ENCODE data around the gene THAP2. TPM values are rescaled to one million over a fixed set of nuclear protein-coding genes. Genes with fewer than 3 reads are reported as not detected.

The THAP2 gene
- total and polyA plus RNA-seq, 2 experiments from 2014 or later = 4.7 to 16.5 TPM

GRCh38 chr12:71726548-71726947 lies 62.4 kb downstream of the THAP2 start:
- H3K9me3 Mint-ChIP-seq = no peaks in the 10 kb centered on the region
- no peaks in the 10 kb centered on the region for H3K27me3 Mint-ChIP-seq (ENCODE audit: insufficient read depth, low read depth, poor library complexity)
- no peak for TF ChIP-seq ZNF462 (CRISPR knock-in tag; IDR thresholded peaks at IDR 0.05)
- no peak for TF ChIP-seq ETS1 (IDR thresholded peaks at IDR 0.05)
- TF ChIP-seq ZNF331 (CRISPR knock-in tag; IDR thresholded peaks at IDR 0.05; ENCODE audit: low read depth) = no peak
- no peak for TF ChIP-seq EZH2phosphoT487 (IDR thresholded peaks at IDR 0.05; ENCODE audit: unreplicated experiment)
- no peak for TF ChIP-seq REST (IDR thresholded peaks at IDR 0.05; ENCODE audit: unreplicated experiment)
- no peak for TF ChIP-seq POLR2AphosphoS5 (IDR thresholded peaks at IDR 0.05; ENCODE audit: low read depth)
- TF ChIP-seq EZH2 (IDR thresholded peaks at IDR 0.05; ENCODE audit: low read depth, unreplicated experiment) = no peak
- no peak for TF ChIP-seq JUNB (IDR thresholded peaks at IDR 0.05; ENCODE audit: unreplicated experiment)
- no peaks in the 10 kb centered on the region for H3K79me2 ChIP-seq (replicated peaks; ENCODE audit: insufficient read depth)
- peaks cover 4% of the 10 kb centered on the region; the same call in 1 of the 2 replicates for H3K9me2 ChIP-seq (ENCODE audit: insufficient read depth)
- H3K4me1 ChIP-seq (ENCODE audit: insufficient read depth) = no peaks in the 10 kb centered on the region
- no peak overlapping the region for H3K4me3 ChIP-seq
- no peaks in the 10 kb centered on the region for H3K27me3 ChIP-seq (ENCODE audit: insufficient read depth)
- H3K36me3 Mint-ChIP-seq (ENCODE audit: low read depth) = no peaks in the 10 kb centered on the region
- H3K36me3 ChIP-seq (ENCODE audit: insufficient read depth) = no peaks in the 10 kb centered on the region
- no peak for ATAC-seq
- no peak overlapping the region for H3K27ac ChIP-seq (ENCODE audit: low read depth)
- H3K4me3 Mint-ChIP-seq = no peak overlapping the region
- H3F3A ChIP-seq (replicated peaks; ENCODE audit: low read depth) = no peaks in the 10 kb centered on the region
- no peak overlapping the region for H3K4me2 ChIP-seq
- no peak overlapping the region for H2AFZ ChIP-seq
- H3K27ac Mint-ChIP-seq = no peak overlapping the region
- no peak for DNase-seq (ENCODE audit: low spot score)
- no peaks in the 10 kb centered on the region for H3K4me1 Mint-ChIP-seq
- no peaks in the 10 kb centered on the region for H4K20me1 ChIP-seq (replicated peaks; ENCODE audit: insufficient read depth)

Data from GM23338 (cell line).